WTC11 (cell line): ENCODE measurements around the gene SMIM29. TPM values are rescaled to one million over a fixed set of nuclear protein-coding genes. Genes with fewer than 3 reads are reported as not detected.

Experiments
- ATAC-seq: fragments of 200-7000 bp; cut with Tn5 transposase; 2 replicates; pipeline ENCODE4 v1.10.0; 2021; ENCODE audit warnings: mild to moderate bottlenecking, moderate library complexity
- CTCF ChIA-PET: fragments of 300-600 bp; sonication (Branson Sonifier 250); formaldehyde crosslinking; loops from one replicate; lab custom pipeline; 2021; ENCODE audit warnings: antibody characterized with exemption; lab: Charles Lee
- POLR2A ChIA-PET: fragments of 350-600 bp; sonication (Branson Sonifier 250); formaldehyde crosslinking; loops from one replicate; lab custom pipeline; 2021; ENCODE audit warnings: antibody characterized with exemption; lab: Charles Lee
- DNase-seq: peaks from one replicate; pipeline ENCODE4 v3.0.0; 2021; ENCODE audit warnings: low spot score
- H3K27ac Mint-ChIP-seq: 2 replicates; pipeline ENCODE4 v1.8.0; 2021; ENCODE audit warnings: mixed read lengths
- H3K27me3 Mint-ChIP-seq: 2 replicates; pipeline ENCODE4 v1.8.0; 2021; ENCODE audit warnings: low read depth, mild to moderate bottlenecking, moderate library complexity, mixed read lengths
- H3K36me3 Mint-ChIP-seq: 2 replicates; pipeline ENCODE4 v1.8.0; 2021; ENCODE audit warnings: mixed read lengths
- H3K4me1 Mint-ChIP-seq: 2 replicates; pipeline ENCODE4 v1.8.0; 2022; ENCODE audit warnings: mixed read lengths
- H3K4me3 Mint-ChIP-seq: 2 replicates; pipeline ENCODE4 v1.8.0; 2021; ENCODE audit warnings: mild to moderate bottlenecking, moderate library complexity, mixed read lengths
- H3K9me3 Mint-ChIP-seq: 2 replicates; pipeline ENCODE4 v1.8.0; 2021; ENCODE audit warnings: mixed read lengths
- ATF6 ChIP-seq: sonication (generic); formaldehyde crosslinking; IDR thresholded peaks from 2 replicates; pipeline ENCODE4 v1.8.1; 2023; ENCODE audit warnings: mild to moderate bottlenecking, missing genetic modification reagents
- CBFB ChIP-seq: sonication (generic); formaldehyde crosslinking; IDR thresholded peaks from 2 replicates; pipeline ENCODE4 v1.8.1; 2022; ENCODE audit warnings: mild to moderate bottlenecking, low read depth, missing genetic modification reagents
- CDX4 ChIP-seq: fragments of 250-450 bp; sonication (Bioruptor Pico); IDR thresholded peaks from 2 replicates; pipeline ENCODE4 v1.9.0; 2021; ENCODE audit warnings: moderate library complexity, mild to moderate bottlenecking, inconsistent platforms, borderline replicate concordance
- CREM ChIP-seq: sonication (generic); formaldehyde crosslinking; IDR thresholded peaks from 2 replicates; pipeline ENCODE4 v1.8.1; 2022; ENCODE audit warnings: mild to moderate bottlenecking, missing genetic modification reagents, moderate library complexity
- ELF4 ChIP-seq: sonication (generic); formaldehyde crosslinking; IDR thresholded peaks from 2 replicates; pipeline ENCODE4 v1.8.1; 2022; ENCODE audit warnings: low read depth, mild to moderate bottlenecking, moderate library complexity, missing genetic modification reagents
- FOXK1 ChIP-seq: sonication (generic); formaldehyde crosslinking; IDR thresholded peaks from 2 replicates; pipeline ENCODE4 v1.8.0; 2022; ENCODE audit warnings: mild to moderate bottlenecking, moderate library complexity, missing genetic modification reagents
- GRHL2 ChIP-seq: fragments of 250-450 bp; sonication (Bioruptor Pico); IDR thresholded peaks from 2 replicates; pipeline ENCODE4 v1.8.0; 2022; ENCODE audit warnings: mild to moderate bottlenecking, moderate library complexity; ENCODE audit not compliant: insufficient replicate concordance, severe bottlenecking
- KAT7 ChIP-seq: sonication (generic); formaldehyde crosslinking; IDR thresholded peaks from 2 replicates; pipeline ENCODE4 v1.8.1; 2023; ENCODE audit warnings: missing genetic modification reagents, mild to moderate bottlenecking, borderline replicate concordance
- MLX ChIP-seq: sonication (generic); formaldehyde crosslinking; IDR thresholded peaks from 2 replicates; pipeline ENCODE4 v1.8.1; 2023; ENCODE audit warnings: mild to moderate bottlenecking, missing genetic modification reagents, moderate library complexity
- PREB ChIP-seq: sonication (generic); formaldehyde crosslinking; IDR thresholded peaks from 2 replicates; pipeline ENCODE4 v1.8.1; 2022; ENCODE audit warnings: mild to moderate bottlenecking, missing genetic modification reagents, moderate library complexity, borderline replicate concordance
- TEAD1 ChIP-seq: sonication (generic); formaldehyde crosslinking; IDR thresholded peaks from 2 replicates; pipeline ENCODE4 v1.8.0; 2022; ENCODE audit warnings: mild to moderate bottlenecking, missing genetic modification reagents
- USF2 ChIP-seq: sonication (generic); formaldehyde crosslinking; IDR thresholded peaks from 2 replicates; pipeline ENCODE4 v1.8.1; 2023; ENCODE audit warnings: mild to moderate bottlenecking, missing genetic modification reagents, moderate library complexity
- ZBTB21 ChIP-seq: sonication (generic); formaldehyde crosslinking; IDR thresholded peaks from 2 replicates; pipeline ENCODE4 v1.8.1; 2023; ENCODE audit warnings: mild to moderate bottlenecking, missing genetic modification reagents, borderline replicate concordance
- ZMAT4 ChIP-seq: fragments of 250-450 bp; sonication (Bioruptor Pico); IDR thresholded peaks from 2 replicates; pipeline ENCODE4 v1.9.0; 2021; ENCODE audit warnings: mild to moderate bottlenecking
- ZNF263 ChIP-seq: sonication (generic); formaldehyde crosslinking; IDR thresholded peaks from 2 replicates; pipeline ENCODE4 v1.8.1; 2022; ENCODE audit warnings: low read depth, mild to moderate bottlenecking, moderate library complexity, missing genetic modification reagents
- ZNF317 ChIP-seq: sonication (generic); formaldehyde crosslinking; IDR thresholded peaks from 2 replicates; pipeline ENCODE4 v1.8.1; 2023; ENCODE audit warnings: low read depth, mild to moderate bottlenecking, moderate library complexity, missing genetic modification reagents, borderline replicate concordance
- ZNF396 ChIP-seq: fragments of 250-450 bp; sonication (Bioruptor Pico); IDR thresholded peaks from 2 replicates; pipeline ENCODE4 v1.8.0; 2021; ENCODE audit warnings: mild to moderate bottlenecking, moderate library complexity, borderline replicate concordance
- ZNF416 ChIP-seq: fragments of 250-450 bp; sonication (Bioruptor Pico); IDR thresholded peaks from 2 replicates; pipeline ENCODE4 v1.9.0; 2021; ENCODE audit warnings: mild to moderate bottlenecking, inconsistent platforms
- total RNA-seq: library from RNA; stranded (reverse); gene quantifications from 3 replicates; pipeline ENCODE4 v1.2.3, GENCODE V29; 2021

The SMIM29 gene
- total RNA-seq, 1 experiment from 2014 or later, result 11.7 TPM

- TF ChIP-seq ATF6, result no peak
These were observed 28.9 kb upstream of the SMIM29 start (continued) for GRCh38 chr6:34277763-34278112.

GRCh38 chr6:34276881-34277762 is 28.3 kb upstream of the SMIM29 start:
- ChIA-PET POLR2A (no interaction called here), CTCF (interaction anchor here (1.0 to 1.2 kb wide), 2 partner anchors 27 to 114 kb away, joined by 3 read pairs; no protein-coding TSS in a partner anchor)
- no peak overlapping the region for H3K4me3 Mint-ChIP-seq
- H3K9me3 Mint-ChIP-seq, result no peaks in the 10 kb centered on the region
- DNase-seq (no peak), ATAC-seq (no peak)
- peak overlapping the region; percentile 28; the same call in 1 of the 2 replicates for H3K27ac Mint-ChIP-seq
- no peaks in the 10 kb centered on the region for H3K27me3 Mint-ChIP-seq
- peaks cover 5% of the 10 kb centered on the region for H3K4me1 Mint-ChIP-seq
- H3K36me3 Mint-ChIP-seq, result 0 out of 2 replicates have a peak, but pooled peaks cover 3% of the 10 kb centered on the region
- TF ChIP-seq MLX (CRISPR knock-in tag) (no peak), ELF4 (CRISPR knock-in tag) (no peak), CREM (no peak), FOXK1 (CRISPR knock-in tag) (no peak), USF2 (no peak), ZNF263 (CRISPR knock-in tag) (no peak), ZMAT4 (CRISPR knock-in tag) (no peak), ZNF396 (no peak), KAT7 (no peak), ZBTB21 (CRISPR knock-in tag) (no peak), ZNF317 (CRISPR knock-in tag) (no peak), CBFB (CRISPR knock-in tag) (no peak), GRHL2 (no peak), ZNF416 (CRISPR knock-in tag) (no peak), CDX4 (CRISPR knock-in tag) (no peak), PREB (no peak), TEAD1 (CRISPR knock-in tag) (no peak)
